Stimulated activated CD4-positive, alpha-beta T cell treated with anti-CD3 and anti-CD28 coated beads, Interleukin-12 subunit alpha, Interleukin-12 subunit beta, amount 100 ng/mL, for 4 hours (primary cell): ENCODE measurements around the gene ALDH1B1.

Source experiments
- DNase-seq: peaks from one replicate; pipeline ENCODE4 v3.0.0-alpha.2; 2020

ALDH1B1 gene

DNA sequence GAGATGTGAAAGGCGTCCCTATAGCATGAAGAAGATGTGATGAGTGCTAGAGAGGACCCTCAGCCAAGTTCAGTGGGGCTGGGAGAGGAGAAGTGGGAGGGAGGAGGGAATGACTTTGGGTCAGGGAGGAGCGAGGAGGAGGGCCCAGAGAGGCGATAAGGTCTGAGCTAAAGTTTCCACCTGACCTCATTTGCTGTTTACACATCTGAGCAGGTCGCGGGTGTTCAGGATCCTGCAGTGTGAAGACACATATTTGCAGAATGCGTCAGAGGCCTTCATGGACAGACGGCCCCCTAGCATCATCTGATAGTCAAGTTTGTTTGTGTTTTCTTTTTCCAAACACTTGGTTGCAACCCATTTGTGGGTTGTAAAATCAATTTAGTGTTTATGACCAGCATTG lies 50.7 kb downstream of the ALDH1B1 start:
- DNase-seq, result no peak

DNA sequence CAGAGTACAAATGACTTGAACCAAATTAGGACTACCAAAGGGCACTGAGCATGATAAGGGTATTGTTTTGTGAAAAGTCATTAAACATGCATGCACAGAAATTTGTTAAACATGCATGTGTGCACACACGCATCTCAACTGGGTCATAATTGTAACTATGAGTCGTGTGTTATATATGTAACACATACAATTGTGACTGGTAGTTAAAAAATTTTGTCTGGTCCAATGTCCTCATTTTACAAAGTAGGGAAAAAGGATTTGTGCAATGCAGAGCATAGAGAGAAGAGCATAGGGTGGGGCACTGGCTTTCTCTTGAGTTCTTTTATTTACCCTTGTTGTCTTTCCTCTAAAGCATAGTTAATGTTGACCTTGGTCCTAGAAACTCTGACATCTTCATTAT lies 51.1 kb downstream of the ALDH1B1 start:
- DNase-seq, result no peak

GRCh38 chr9:38445154-38446043 lies 52.9 kb downstream of the ALDH1B1 start:
- DNase-seq, result no peak

- DNase-seq, result no peak
These were observed 55.2 kb downstream of the ALDH1B1 start for GRCh38 chr9:38447703-38448102.
